LNCAP (cell line): ENCODE measurements around the gene GIMAP5.

ENCODE experiments used
- TF ChIP-seq, protein P1 (sequence below): fragments of 450-650 bp; IDR thresholded peaks from 2 replicates; pipeline ENCODE4 v1.5.1; 2017; ENCODE audit warnings: mild to moderate bottlenecking

GIMAP5 gene

DNA sequence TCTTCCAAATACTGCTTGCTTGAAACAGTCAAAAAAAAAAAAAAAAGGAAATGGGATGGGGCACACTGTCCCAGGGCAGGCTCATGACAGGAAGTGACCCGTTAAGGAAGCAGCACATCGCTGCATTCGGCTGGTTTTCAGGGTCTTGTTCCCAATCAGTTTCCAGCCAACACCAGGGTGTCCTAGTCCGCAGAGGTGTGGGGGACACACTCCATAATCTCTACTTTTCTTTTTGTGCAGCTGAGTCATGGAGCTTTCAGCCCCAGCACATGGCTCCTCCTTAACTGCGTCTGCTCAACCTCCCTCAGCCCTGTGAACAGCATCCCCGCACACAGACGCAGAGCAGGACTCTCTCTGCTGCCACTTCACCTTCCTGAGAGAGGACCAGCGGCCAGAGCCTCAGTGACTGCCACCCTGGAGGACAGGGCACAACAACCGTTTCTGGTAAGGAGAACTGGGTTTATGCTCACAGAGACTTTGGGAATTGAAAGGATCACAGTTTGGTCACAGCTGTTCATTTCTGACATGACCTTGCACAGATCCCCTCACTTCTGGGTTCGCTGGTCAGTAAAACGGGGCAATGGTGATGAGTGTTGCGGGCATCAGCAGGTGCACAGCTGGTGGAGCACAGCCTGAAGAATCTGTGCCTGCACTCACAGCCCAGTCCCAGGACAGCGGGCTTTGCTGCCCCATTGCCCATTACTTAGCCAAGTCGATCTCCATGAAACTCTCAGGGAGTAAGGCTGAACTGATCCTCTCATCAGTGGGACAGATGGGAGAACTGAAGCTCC is at the start of gene GIMAP5:
Gene GIMAP5 (plus strand): TSS at position 154 of the 791 bp plus-strand sequence. CDS start 3,467 bp downstream, outside the sequence.
- TF ChIP-seq, protein P1, sequence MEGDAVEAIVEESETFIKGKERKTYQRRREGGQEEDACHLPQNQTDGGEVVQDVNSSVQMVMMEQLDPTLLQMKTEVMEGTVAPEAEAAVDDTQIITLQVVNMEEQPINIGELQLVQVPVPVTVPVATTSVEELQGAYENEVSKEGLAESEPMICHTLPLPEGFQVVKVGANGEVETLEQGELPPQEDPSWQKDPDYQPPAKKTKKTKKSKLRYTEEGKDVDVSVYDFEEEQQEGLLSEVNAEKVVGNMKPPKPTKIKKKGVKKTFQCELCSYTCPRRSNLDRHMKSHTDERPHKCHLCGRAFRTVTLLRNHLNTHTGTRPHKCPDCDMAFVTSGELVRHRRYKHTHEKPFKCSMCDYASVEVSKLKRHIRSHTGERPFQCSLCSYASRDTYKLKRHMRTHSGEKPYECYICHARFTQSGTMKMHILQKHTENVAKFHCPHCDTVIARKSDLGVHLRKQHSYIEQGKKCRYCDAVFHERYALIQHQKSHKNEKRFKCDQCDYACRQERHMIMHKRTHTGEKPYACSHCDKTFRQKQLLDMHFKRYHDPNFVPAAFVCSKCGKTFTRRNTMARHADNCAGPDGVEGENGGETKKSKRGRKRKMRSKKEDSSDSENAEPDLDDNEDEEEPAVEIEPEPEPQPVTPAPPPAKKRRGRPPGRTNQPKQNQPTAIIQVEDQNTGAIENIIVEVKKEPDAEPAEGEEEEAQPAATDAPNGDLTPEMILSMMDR: no peak

- TF ChIP-seq, protein P1: no peak
Observed at GRCh38 chr7:150688630-150689029, 48.6 kb upstream of the GIMAP5 start.

DNA sequence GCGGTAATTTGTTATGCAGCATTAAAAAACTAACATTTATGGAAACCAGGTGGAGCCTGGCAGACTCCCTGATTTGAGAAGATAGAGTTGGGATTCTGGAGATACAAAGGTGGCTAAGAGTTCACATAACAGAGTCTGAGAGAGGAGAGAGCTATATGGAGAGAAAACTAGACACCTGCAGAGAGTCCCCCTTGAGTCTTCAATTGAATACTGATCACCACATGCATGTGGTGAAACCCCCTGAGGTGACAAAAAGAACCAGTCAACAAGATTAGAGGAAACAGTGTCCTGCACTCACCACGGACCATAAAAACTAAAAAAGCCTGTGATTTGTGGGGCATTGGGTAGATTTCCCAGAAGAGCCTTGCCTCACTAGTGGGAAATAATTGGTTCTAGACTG is 41.6 kb upstream of the GIMAP5 start:
- TF ChIP-seq, protein P1: no peak

DNA sequence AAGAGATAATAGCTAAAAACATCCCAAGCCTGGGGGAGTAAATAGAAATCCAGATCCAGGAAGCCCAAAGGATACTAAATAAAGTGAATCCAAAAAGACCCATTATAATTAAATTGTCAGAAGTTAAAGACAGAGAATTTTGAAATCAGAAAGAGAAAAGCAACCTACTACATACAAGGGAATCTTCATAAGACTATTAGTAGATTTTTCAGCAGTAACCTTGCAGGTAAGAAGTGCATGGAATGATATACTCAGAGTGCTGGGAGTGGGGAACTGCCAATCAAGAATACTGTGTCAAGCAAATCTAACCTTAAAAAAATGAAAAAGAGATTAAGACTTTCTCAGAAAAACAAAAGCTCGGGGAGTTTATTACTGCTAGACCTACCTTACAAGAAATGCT is 34.0 kb upstream of the GIMAP5 start:
- TF ChIP-seq, protein P1: no peak

DNA sequence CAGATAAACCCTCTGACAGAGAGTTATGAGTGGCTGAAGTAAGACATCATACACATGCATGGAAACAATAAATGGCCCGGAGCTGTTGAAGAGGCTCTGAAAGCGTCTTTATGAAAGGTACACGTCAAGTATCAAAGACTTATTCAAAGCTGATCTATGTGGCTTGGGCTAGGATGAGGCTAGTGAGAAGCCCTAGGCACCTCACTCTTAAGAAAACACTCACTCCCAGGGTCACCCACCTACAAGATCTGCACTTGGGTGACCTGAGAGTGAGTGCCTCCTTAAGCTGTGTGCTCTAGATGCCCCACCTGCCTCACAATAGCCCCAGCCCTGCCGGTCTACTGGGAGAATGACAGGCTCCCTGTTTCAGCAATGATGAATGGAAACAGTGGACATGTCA is 21.9 kb upstream of the GIMAP5 start:
- TF ChIP-seq, protein P1: no peak

- TF ChIP-seq, protein P1: no peak
Observed at GRCh38 chr7:150715738-150716137, 21.5 kb upstream of the GIMAP5 start.

DNA sequence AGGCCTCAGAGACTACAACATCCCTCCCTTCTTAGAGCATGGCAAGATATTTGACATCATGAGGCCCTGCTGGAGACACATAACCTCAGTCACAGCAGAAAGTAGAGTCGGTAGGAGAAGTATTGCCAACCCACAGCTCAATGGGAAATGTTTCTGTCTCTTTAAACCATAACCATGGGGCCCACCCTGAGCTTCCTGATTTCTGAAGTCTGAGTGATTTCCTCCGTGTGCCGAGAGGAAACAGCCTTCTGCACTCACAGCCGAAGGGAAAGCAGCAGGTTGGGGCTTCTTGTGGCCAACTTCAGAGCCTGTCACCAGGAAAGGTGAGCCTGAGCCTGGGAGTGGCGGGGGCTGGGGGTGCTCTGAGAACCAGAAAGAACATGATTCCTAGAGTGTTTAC is 20.9 kb upstream of the GIMAP5 start, which contains the start of gene GIMAP1:
Gene GIMAP1 (plus strand): TSS at position 246 of the 400 bp plus-strand sequence. CDS start 2,435 bp downstream, outside the sequence.
- TF ChIP-seq, protein P1: no peak
